H9 (cell line): ENCODE measurements around the gene CCDC127. TPM values are rescaled to one million over a fixed set of nuclear protein-coding genes. Genes with fewer than 3 reads are reported as not detected.

Source experiments
- DNase-seq: peaks from one replicate; pipeline ENCODE4 v3.0.0-alpha.2; 2017
- H2AFZ ChIP-seq: one replicate; pipeline ENCODE4 v1.6.1; 2013; ENCODE audit warnings: mild to moderate bottlenecking, low read length, control low read depth, moderate library complexity
- H2AK5ac ChIP-seq: 2 replicates; pipeline ENCODE4 v1.6.1; 2013; ENCODE audit warnings: low read length, control low read depth, mixed read lengths; ENCODE audit not compliant: insufficient read length
- H2BK120ac ChIP-seq: one replicate; pipeline ENCODE4 v1.6.1; 2013; ENCODE audit warnings: low read depth, mild to moderate bottlenecking, low read length, control low read depth, inconsistent platforms; ENCODE audit not compliant: poor library complexity, severe bottlenecking
- H2BK12ac ChIP-seq: 2 replicates; pipeline ENCODE4 v1.6.1; 2013; ENCODE audit warnings: low read length, control low read depth, mixed read lengths, low read depth; ENCODE audit not compliant: insufficient read length
- H2BK15ac ChIP-seq: 2 replicates; pipeline ENCODE4 v1.6.1; 2013; ENCODE audit warnings: low read depth, low read length, control low read depth
- H2BK20ac ChIP-seq: one replicate; pipeline ENCODE4 v1.6.1; 2013; ENCODE audit warnings: low read depth, mild to moderate bottlenecking, low read length, control low read depth, inconsistent platforms; ENCODE audit not compliant: poor library complexity, severe bottlenecking
- H2BK5ac ChIP-seq: 2 replicates; pipeline ENCODE4 v1.6.1; 2013; ENCODE audit warnings: low read length, control low read depth, mixed read lengths; ENCODE audit not compliant: insufficient read length
- H3K14ac ChIP-seq: 2 replicates; pipeline ENCODE4 v1.6.1; 2013; ENCODE audit warnings: low read length, control low read depth; ENCODE audit not compliant: insufficient read depth
- H3K18ac ChIP-seq: 2 replicates; pipeline ENCODE4 v1.6.1; 2013; ENCODE audit warnings: low read depth, mild to moderate bottlenecking, mixed read lengths, low read length, control low read depth; ENCODE audit not compliant: insufficient read length
- H3K23ac ChIP-seq: 2 replicates; pipeline ENCODE4 v1.6.1; 2013; ENCODE audit warnings: low read length, control low read depth, mixed read lengths, low read depth; ENCODE audit not compliant: insufficient read length
- H3K23me2 ChIP-seq: 2 replicates; pipeline ENCODE4 v1.6.1; 2013; ENCODE audit warnings: low read depth, mild to moderate bottlenecking, mixed read lengths, low read length, control low read depth; ENCODE audit not compliant: insufficient read length, poor library complexity, severe bottlenecking
- H3K27ac ChIP-seq: 2 replicates; pipeline ENCODE4 v1.5.1; 2013; ENCODE audit warnings: low read length, control low read depth, mixed read lengths, low read depth; ENCODE audit not compliant: insufficient read length
- H3K27me3 ChIP-seq: 2 replicates; pipeline ENCODE4 v1.6.1; 2013; ENCODE audit warnings: low read length, control low read depth, inconsistent platforms; ENCODE audit not compliant: insufficient read depth
- H3K4ac ChIP-seq: 2 replicates; pipeline ENCODE4 v1.6.1; 2013; ENCODE audit warnings: low read depth, mild to moderate bottlenecking, control low read depth, inconsistent platforms, low read length, moderate library complexity
- H3K4me1 ChIP-seq: 2 replicates; pipeline ENCODE4 v1.6.1; 2013; ENCODE audit warnings: low read length, control low read depth, inconsistent platforms; ENCODE audit not compliant: insufficient read depth
- H3K4me2 ChIP-seq: 2 replicates; pipeline ENCODE4 v1.6.1; 2013; ENCODE audit warnings: low read length, control low read depth, mixed read lengths; ENCODE audit not compliant: insufficient read length, insufficient read depth
- H3K56ac ChIP-seq: 2 replicates; pipeline ENCODE4 v1.6.1; 2013; ENCODE audit warnings: low read depth, mild to moderate bottlenecking, mixed read lengths, low read length, control low read depth; ENCODE audit not compliant: insufficient read length
- H3K79me1 ChIP-seq: 2 replicates; pipeline ENCODE4 v1.6.1; 2013; ENCODE audit warnings: low read depth, mild to moderate bottlenecking, moderate library complexity, low read length, control low read depth, inconsistent platforms; ENCODE audit not compliant: insufficient read depth, poor library complexity, severe bottlenecking
- H3K79me2 ChIP-seq: 2 replicates; pipeline ENCODE4 v1.6.1; 2013; ENCODE audit warnings: low read length, control low read depth, inconsistent platforms; ENCODE audit not compliant: insufficient read depth
- H3K9ac ChIP-seq: 2 replicates; pipeline ENCODE4 v1.6.1; 2013; ENCODE audit warnings: low read length, control low read depth, mixed read lengths; ENCODE audit not compliant: insufficient read length; ENCODE audit errors: extremely low read depth
- H3K9me3 ChIP-seq: one replicate; pipeline ENCODE4 v1.6.1; 2013; ENCODE audit warnings: low read depth, low read length, inconsistent platforms; ENCODE audit not compliant: control insufficient read depth
- H3T11ph ChIP-seq: one replicate; pipeline ENCODE4 v1.6.1; 2013; ENCODE audit warnings: mild to moderate bottlenecking, low read length, control low read depth, inconsistent platforms
- H4K20me1 ChIP-seq: one replicate; pipeline ENCODE4 v1.6.1; 2013; ENCODE audit not compliant: control insufficient read depth, insufficient read length, insufficient read depth
- H4K5ac ChIP-seq: 2 replicates; pipeline ENCODE4 v1.6.1; 2013; ENCODE audit warnings: low read depth, mild to moderate bottlenecking, mixed read lengths, low read length, control low read depth; ENCODE audit not compliant: insufficient read length
- H4K8ac ChIP-seq: replicated peaks from 2 replicates; pipeline ENCODE4 v1.6.1; 2013; ENCODE audit warnings: low read length, control low read depth, mixed read lengths, low read depth; ENCODE audit not compliant: insufficient read length
- H4K91ac ChIP-seq: 2 replicates; pipeline ENCODE4 v1.6.1; 2013; ENCODE audit warnings: low read depth, mild to moderate bottlenecking, moderate library complexity, mixed read lengths, low read length, control low read depth; ENCODE audit not compliant: insufficient read length
- H3K27ac Mint-ChIP-seq, 3 experiments: 2 replicates in 2 of 3; 3 replicates in 1 of 3; pipeline ENCODE4 v1.8.0; 2020 to 2021; ENCODE audit warnings: mixed read lengths in 3 of 3, mild to moderate bottlenecking in 1 of 3, moderate library complexity in 1 of 3
- H3K27me3 Mint-ChIP-seq: 2 replicates; pipeline ENCODE4 v1.8.0; 2021; ENCODE audit warnings: low read depth, mild to moderate bottlenecking, moderate library complexity, mixed read lengths
- H3K36me3 Mint-ChIP-seq, 3 experiments: 2 replicates in 2 of 3; 3 replicates in 1 of 3; pipeline ENCODE4 v1.8.0; 2020 to 2021; ENCODE audit warnings: low read depth in 3 of 3, mixed read lengths in 3 of 3; ENCODE audit not compliant: insufficient read depth in 1 of 3
- H3K4me1 Mint-ChIP-seq, 2 experiments: 2 replicates each; pipeline ENCODE4 v1.8.0; 2020; ENCODE audit warnings: mixed read lengths in 2 of 2
- H3K4me3 Mint-ChIP-seq, 2 experiments: 2 replicates in 1 of 2; 3 replicates in 1 of 2; pipeline ENCODE4 v1.8.0; 2020 to 2021; ENCODE audit warnings: mild to moderate bottlenecking in 2 of 2, mixed read lengths in 2 of 2, moderate library complexity in 1 of 2
- H3K9me3 Mint-ChIP-seq, 2 experiments: 2 replicates in 1 of 2; 3 replicates in 1 of 2; pipeline ENCODE4 v1.8.0; 2020; ENCODE audit warnings: mild to moderate bottlenecking in 2 of 2, mixed read lengths in 2 of 2, moderate library complexity in 1 of 2
- CTCF ChIP-seq: fragments of 200-600 bp; sonication (generic); conservative IDR thresholded peaks from 3 replicates; pipeline ENCODE4 v1.8.0; 2021; ENCODE audit warnings: antibody characterized with exemption, mild to moderate bottlenecking
- WGBS: extraction: QIAGEN DNeasy Blood & Tissue Kit; methylation state at CpG from one replicate; pipeline ENCODE4 v1.1.7; 2013; ENCODE audit warnings: missing lambda C conversion rate, low lambda C conversion rate, mixed read lengths; ENCODE audit not compliant: insufficient read length; ENCODE audit errors: extremely low coverage; 5-methylcytosine and 5-hydroxymethylcytosine counted together
- total RNA-seq: library from RNA; stranded (reverse); gene quantifications from 2 replicates; pipeline ENCODE4 v1.2.1, GENCODE V29; 2021

Gene CCDC127
- total RNA-seq, 1 experiment from 2014 or later, result 9.0 TPM

- Histone ChIP-seq H3K9me3 (no peaks in the 10 kb centered on the region), H3K23me2 (no peaks in the 10 kb centered on the region), H3K56ac (no peak overlapping the region), H3K27ac (no peak overlapping the region), H4K20me1 (no peaks in the 10 kb centered on the region), H2BK20ac (no peak overlapping the region), H3K23ac (no peak overlapping the region), H4K91ac (no peak overlapping the region), H2BK15ac (no peak overlapping the region), H3K79me1 (no peaks in the 10 kb centered on the region), H3K4me2 (no peak overlapping the region), H3K14ac (no peak overlapping the region), H3T11ph (no peak overlapping the region), H2BK5ac (no peak overlapping the region), H4K8ac (no peak overlapping the region), H3K4me1 (no peaks in the 10 kb centered on the region), H3K27me3 (no peaks in the 10 kb centered on the region), H2BK120ac (no peak overlapping the region), H2AFZ (no peak overlapping the region), H3K9ac (no peak overlapping the region), H2AK5ac (no peak overlapping the region), H3K79me2 (no peaks in the 10 kb centered on the region), H4K5ac (no peak overlapping the region), H3K4ac (no peak overlapping the region), H3K18ac (no peak overlapping the region), H2BK12ac (no peak overlapping the region)
- Mint-ChIP-seq H3K9me3 (no peaks in the 10 kb centered on the region), H3K4me1 (peaks cover 5 to 12% of the 10 kb centered on the region in 2 experiments; a peak in 3 of 4 replicates), H3K27me3 (peaks cover 3% of the 10 kb centered on the region), H3K27ac (no peak overlapping the region), H3K4me3 (no peak overlapping the region), H3K36me3 (peaks cover 0 to 2% (median 0%) of the 10 kb centered on the region in 3 experiments; a peak in 2 of 7 replicates)
- no CpG with 5 or more reads among the region's 10 CpGs for WGBS
- no peak for TF ChIP-seq CTCF
- no peak for DNase-seq
Observed at GRCh38 chr5:196350-196749, 21.6 kb downstream of the CCDC127 start.
